Nucleus accumbens (tissue), 56 donors: ENCODE data around the gene ETF1.
A peak's percentile ranks its signal among the peaks of the same experiment; 100 is the strongest.

Source experiments
- DNase-seq, 56 donors: peaks; one replicate each; lab custom pipeline; 2025; lab: John Stamatoyannopoulos, UW

The ETF1 gene

DNA sequence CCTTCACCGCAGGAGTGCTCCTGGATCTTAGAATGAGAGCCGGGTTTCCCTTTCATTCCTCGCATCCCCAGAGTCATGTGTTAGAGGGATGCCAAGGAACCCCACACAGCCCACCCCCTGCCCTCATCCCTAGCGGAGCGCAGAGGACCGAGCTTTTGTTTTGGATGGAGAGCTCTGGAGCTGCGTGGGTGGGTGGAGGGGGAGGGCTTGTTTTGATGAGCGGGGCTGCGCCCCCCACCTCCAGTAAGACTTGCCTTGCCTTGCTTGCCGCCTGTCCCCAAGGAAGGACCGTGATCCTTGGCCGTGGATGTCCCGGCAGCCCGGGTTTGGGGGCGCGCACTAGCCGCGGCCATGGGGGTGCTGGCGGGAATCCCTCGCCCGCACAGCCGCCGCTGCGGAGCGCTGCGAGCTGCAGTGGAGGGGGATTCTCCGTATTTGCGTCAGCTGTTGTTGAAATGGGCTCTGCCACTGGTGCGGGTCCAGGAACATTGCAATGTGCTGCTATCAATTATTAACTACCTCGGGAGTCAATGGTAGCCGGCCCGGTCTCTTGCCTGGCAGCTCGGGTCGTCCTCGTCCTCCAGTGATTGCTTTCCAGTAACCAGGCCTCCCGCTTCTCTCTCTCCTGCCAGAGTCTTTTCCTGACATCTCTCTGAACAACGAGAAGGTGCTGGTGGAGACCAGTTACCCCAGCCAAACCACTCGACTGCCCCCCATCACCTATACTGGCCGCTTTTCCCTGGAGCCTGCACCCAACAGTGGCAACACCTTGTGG is 76.7 kb downstream of the ETF1 start:
- DNase-seq = peak in 10 of 56 donors; percentile 18 to 64 (median 52)

DNA sequence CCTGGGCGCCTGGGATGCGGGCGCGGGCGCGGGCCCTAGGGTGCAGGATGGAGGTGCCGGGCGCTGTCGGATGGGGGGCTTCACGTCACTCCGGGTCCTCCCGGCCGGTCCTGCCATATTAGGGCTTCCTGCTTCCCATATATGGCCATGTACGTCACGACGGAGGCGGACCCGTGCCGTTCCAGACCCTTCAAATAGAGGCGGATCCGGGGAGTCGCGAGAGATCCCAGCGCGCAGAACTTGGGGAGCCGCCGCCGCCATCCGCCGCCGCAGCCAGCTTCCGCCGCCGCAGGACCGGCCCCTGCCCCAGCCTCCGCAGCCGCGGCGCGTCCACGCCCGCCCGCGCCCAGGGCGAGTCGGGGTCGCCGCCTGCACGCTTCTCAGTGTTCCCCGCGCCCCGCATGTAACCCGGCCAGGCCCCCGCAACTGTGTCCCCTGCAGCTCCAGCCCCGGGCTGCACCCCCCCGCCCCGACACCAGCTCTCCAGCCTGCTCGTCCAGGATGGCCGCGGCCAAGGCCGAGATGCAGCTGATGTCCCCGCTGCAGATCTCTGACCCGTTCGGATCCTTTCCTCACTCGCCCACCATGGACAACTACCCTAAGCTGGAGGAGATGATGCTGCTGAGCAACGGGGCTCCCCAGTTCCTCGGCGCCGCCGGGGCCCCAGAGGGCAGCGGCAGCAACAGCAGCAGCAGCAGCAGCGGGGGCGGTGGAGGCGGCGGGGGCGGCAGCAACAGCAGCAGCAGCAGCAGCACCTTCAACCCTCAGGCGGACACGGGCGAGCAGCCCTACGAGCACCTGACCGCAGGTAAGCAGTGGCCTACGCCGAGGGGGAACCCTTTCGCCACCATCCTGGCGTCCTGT is 77.5 kb downstream of the ETF1 start, which contains the start of gene EGR1:
Gene EGR1 (plus strand): TSS at position 219 of the 864 bp plus-strand sequence. CDS start 283 bp downstream, at position 502.
- DNase-seq = peak; percentile 87 to 100 (median 98)

DNA sequence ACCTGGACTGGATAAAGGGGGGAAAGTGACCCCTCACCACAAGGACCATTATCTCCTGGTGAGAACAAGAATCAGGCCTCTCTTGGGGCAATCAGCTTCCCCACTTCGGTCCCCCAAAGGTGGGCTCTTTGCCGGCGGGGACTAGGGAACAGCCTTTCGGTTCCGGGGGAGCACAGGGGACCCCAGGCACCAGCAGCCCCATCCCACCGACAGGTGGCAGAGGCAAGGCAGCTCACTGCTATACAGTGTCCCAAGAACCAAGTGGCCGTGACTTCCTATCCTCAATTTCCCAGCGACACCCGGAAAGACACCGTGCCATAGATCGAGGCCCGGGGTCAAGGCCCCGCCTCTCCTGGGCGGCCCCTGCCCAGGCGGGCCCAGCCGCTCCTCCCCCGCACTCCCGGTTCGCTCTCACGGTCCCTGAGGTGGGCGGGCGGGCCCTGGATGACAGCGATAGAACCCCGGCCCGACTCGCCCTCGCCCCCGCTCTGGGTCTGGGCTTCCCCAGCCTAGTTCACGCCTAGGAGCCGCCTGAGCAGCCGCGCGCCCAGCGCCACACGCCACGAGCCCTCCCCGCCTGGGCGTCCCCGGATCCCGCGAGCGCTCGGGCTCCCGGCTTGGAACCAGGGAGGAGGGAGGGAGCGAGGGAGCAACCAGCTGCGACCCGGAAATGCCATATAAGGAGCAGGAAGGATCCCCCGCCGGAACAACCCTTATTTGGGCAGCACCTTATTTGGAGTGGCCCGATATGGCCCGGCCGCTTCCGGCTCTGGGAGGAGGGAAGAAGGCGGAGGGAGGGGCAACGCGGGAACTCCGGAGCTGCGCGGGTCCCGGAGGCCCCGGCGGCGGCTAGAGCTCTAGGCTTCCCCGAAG is 78.4 kb downstream of the ETF1 start:
- DNase-seq = peak; percentile 90 to 100 (median 98)

DNA sequence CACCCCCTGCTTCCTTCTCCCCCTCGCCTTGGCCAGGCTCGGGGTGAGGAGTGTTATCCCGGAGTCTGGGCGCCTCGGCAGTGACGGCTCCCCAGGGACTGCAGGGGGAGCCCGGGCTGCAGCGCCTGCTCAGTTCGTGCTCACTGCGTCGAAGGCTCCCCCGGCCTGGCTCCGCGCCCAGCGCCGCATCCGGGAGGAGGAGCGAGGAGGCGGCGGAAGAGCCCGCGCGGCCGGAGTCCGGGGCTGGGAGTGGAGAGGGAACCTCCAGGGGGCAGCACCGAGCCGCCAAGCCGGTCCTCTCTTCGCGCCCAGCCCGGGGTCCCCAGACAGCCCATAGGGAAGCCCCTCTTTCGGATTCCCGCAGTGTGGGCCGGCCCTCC is 79.0 kb downstream of the ETF1 start:
- DNase-seq = peak; percentile 46 to 95 (median 86)

DNA sequence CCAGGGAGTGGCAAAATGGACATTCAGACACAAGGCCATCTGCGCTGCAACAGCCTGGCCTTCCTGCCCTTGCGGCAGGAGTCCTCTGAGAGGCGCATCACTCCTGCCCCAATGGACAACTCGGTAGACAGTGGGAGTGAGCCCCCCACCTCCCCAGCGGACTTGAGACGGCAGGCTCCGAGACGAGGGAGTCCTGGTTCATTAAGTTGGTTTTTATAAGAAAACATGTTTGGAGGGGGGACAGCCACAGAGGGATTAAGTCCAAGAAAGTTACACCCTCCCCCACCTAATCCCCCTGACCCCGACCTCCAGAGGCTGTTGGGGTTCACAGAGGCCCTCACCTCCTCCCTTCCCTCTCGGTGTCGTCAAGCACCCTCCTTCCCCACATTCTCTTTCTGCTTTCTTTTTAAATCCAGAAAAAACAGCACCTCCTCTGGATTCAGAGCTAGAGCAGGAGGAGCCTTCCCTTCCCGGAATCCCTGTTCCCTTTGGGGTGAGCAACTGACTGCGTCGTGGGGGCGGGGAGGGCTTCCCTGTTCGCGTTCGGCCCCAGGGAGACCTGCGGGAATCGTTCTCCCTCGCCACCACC is 79.5 kb downstream of the ETF1 start:
- DNase-seq = peak in 1 of 56 donors; percentile 57

DNA sequence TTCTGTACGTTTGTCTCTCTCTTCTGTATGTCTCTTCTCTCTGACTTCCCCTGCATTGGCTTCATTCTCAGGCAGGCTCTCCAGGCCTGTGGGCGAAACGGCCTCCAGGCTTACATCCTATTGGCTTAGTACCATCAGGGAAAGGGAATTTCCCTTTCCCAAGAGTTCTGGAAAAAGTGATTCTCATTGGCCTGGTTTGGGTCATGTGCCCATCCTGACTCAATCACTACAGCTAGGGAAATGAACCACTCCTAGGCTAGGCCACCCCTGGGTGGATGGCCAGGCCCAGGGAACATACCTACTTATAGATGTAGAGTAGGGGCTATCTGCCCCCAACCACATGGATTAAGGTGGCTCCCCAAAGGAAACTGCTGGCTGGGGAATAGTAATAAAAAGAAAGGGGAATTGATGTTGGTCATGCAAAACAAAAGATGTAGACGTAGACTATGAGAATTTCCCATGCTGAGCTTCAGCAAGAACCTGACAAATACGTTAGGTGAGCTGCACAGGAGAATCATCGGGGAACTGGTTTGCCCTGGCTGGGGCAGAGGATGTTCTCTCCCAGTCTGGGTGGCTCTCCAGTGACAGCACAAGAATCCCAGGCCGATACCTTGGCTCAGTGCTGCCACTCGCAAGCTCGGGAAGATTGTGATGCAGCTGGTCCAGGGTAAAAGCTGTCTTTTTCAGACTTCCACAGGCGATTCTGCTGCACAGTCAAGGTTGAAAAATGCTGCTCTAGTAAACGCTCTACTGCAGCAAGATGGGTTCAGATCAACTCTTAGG is 81.5 kb downstream of the ETF1 start:
- no peak for DNase-seq

DNA sequence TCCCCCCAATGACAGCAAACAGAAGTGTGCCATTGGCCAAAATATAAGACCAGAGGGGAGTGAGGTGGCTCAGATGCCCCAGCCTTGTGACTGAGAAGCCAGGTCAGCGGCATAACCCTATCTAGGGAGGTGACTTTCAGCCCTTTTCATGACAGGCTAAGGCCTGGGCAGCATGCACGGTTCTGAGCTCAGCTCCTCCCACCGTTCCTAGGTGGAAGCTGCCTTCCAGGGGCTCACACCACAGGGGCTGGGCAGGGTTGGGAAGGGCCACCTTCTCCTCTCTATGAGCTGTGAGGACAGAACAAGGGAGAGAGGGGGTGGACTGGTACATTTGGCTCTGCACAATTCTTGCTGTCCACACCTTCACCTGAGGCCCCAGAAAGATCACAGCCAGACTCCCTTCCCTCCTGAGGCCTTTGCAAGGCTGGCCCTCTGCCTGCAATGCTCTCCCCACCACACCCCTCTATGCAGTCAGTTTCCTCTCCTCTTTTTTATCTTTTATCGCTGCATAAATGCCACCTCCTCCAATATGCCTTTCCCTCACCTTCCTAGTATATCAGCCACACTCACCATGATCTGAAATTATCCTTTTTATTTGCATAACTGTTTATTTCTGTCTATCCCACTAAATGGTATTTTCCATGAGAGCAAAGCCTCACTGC is 82.9 kb downstream of the ETF1 start:
- no peak for DNase-seq

DNA sequence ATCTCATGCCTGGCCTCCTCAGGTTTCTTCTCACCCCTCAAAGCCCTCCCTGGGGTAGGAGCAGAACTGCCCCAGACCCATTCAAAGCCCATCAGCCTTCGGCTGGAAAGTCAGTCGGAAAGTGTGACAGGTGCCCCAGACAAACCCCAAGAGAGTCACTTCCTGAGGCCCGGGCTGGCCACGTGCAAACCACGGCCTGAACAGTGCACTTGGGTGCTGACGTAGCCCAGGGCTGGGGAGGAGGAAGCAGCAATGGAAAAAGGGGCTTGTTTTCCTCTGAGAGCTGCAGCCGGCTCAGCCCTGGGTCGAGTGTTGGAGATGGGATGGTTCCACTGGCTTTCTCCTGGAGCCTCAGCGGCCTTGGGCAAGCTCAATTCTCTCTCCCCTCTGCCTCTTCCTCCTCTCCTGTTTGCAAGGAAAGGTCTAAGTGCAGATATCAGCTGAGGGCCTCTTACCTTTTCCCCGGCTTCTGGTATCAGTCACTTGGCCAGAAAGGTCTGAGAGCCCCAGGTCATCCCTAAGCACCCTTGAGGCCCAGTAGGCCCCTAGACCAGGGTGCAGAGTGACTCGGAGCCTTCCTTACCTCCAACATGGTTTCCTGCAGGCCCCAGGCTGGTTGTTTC is 83.6 kb downstream of the ETF1 start:
- peak in 11 of 56 donors; percentile 19 to 46 (median 32) for DNase-seq

DNA sequence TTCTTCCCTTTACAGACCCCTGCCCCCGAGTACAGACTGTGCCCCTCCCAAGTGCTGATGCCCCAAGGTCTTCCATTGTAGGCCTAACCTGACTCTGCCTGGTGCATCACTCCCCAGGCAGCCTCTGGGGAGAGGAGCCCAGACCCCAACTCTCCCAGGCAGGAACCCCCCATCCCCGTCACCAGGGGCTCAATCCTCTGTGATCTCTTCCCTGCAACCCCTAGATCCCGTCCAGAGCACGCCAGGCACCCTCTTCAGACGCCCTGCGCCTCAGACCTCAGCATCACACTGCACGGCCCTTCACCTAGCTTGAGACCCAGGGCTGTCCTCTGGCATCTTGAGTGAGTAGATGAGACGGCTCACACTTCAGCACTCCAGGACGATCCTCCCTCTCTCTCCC is 84.2 kb downstream of the ETF1 start:
- DNase-seq = no peak

DNA sequence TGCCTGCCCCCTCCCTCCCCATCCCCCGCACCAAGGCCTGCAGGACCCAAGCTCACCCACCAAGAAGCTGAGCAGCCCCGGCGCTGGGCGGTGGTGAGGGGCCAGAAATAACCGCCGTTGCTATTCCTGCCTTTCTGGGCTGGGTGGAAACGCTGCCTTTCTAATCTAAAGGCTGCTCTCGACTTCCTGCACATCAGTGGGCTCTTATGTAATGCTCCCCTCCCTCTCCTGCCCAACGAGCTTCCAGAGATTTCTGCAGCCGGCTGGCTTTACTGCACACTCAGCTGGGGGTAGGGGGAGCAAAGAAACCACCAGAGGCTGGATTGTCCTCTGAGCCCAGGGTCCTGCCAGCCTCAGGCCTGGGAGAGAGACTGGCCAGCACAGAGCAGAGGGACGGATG is 84.7 kb downstream of the ETF1 start:
- DNase-seq = peak in 25 of 56 donors; percentile 16 to 60 (median 32)

DNA sequence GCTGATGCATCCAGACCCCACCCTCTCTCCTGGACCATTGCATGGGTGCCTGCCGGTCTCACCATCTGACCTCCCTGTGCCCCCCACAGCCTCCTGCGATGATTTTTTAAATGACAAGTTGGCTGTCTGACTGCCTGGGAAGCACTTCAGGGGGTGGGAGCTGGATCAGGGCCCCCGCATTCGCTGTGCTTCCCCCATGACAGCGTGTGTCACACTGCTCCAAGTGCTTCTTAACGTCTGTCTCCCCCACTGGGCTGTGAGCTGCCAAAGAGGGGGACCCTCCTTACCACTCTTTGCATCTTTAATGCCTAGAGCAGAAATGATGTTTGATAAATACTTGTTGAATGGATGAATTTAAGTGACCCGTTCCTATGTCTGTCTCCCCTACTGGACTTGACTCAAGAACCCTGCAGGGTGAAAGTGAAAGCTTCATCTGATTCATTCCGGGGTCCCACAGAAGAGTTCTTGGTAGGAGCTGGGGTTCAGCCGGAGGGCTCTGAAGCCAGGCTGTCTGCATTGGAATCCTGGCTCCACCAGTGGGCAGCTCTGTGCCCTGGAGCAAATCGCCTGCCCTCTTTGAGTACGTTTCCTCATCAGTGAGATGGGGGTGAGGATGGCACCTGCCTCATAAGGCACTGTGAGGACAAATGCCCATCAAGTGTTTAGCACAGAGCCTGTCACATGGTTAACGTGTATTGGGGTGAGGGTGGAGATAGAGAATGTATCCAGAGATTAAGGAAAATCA is 85.3 kb downstream of the ETF1 start:
- peak in 17 of 56 donors; percentile 17 to 66 (median 42) for DNase-seq
